ENCODE results near the gene DOCK4.

DNA sequence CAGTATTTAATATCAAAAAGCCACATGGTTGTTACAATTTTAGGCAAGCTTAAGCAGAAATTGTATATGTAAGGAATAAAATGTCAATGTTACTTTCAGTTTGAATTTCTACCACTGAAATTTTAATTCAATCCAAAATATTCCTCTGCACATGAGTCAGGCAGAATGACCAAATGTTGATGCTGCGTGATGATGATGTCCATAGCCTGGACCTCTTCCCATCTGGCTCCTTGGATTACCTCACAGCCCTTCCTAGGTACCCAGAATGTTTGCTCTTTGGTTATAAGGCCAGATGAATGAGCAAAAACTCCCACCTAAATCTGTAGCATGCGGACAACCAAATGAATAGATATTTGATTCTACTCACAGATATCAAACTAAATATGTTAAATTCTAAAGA, 385.6 kb downstream of the DOCK4 start:
- TF ChIP-seq, protein P1, sequence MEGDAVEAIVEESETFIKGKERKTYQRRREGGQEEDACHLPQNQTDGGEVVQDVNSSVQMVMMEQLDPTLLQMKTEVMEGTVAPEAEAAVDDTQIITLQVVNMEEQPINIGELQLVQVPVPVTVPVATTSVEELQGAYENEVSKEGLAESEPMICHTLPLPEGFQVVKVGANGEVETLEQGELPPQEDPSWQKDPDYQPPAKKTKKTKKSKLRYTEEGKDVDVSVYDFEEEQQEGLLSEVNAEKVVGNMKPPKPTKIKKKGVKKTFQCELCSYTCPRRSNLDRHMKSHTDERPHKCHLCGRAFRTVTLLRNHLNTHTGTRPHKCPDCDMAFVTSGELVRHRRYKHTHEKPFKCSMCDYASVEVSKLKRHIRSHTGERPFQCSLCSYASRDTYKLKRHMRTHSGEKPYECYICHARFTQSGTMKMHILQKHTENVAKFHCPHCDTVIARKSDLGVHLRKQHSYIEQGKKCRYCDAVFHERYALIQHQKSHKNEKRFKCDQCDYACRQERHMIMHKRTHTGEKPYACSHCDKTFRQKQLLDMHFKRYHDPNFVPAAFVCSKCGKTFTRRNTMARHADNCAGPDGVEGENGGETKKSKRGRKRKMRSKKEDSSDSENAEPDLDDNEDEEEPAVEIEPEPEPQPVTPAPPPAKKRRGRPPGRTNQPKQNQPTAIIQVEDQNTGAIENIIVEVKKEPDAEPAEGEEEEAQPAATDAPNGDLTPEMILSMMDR (IDR thresholded peaks at IDR 0.05): no peak
- TF ChIP-seq POLR2A (IDR thresholded peaks at IDR 0.05): no peak
